Lung (tissue), 12 donors: ENCODE measurements around the gene TNNT2. TPM values are rescaled to one million over a fixed set of nuclear protein-coding genes. Genes with fewer than 3 reads are reported as not detected.

ENCODE experiments used
- ATAC-seq: fragments of 200-7000 bp; cut with Tn5 transposase; one replicate; pipeline ENCODE4 v1.9.1; 2020; ENCODE audit warnings: moderate number of reproducible peaks; ENCODE audit not compliant: insufficient read depth, low FRiP score
- DNase-seq, 3 donors: peaks; one replicate each; pipeline ENCODE4 v3.0.0-alpha.2; 2013 to 2017
- H3K27ac ChIP-seq, 2 donors: one replicate each; pipeline ENCODE4 v1.5.1; 2013; ENCODE audit warnings: mild to moderate bottlenecking in 2 of 2, moderate library complexity in 2 of 2, control low read depth in 1 of 2, inconsistent platforms in 1 of 2, low read depth in 1 of 2, low read length in 1 of 2
- H3K27me3 ChIP-seq, 3 donors: one replicate each; pipeline ENCODE4 v1.5.1; 2013; ENCODE audit warnings: low read length in 2 of 3; ENCODE audit not compliant: control insufficient read depth in 3 of 3, insufficient read depth in 3 of 3
- H3K36me3 ChIP-seq, 4 donors: one replicate each; pipeline ENCODE4 v1.5.1; 2013; ENCODE audit warnings: low read length in 4 of 4, mild to moderate bottlenecking in 1 of 4, moderate library complexity in 1 of 4; ENCODE audit not compliant: control insufficient read depth in 4 of 4, insufficient read depth in 4 of 4
- H3K4me1 ChIP-seq, 5 donors: one replicate each; pipeline ENCODE4 v1.5.1; 2013; ENCODE audit warnings: low read length in 5 of 5, mild to moderate bottlenecking in 2 of 5, moderate library complexity in 1 of 5; ENCODE audit not compliant: control insufficient read depth in 5 of 5, insufficient read depth in 5 of 5
- H3K4me3 ChIP-seq: one replicate; pipeline ENCODE4 v1.5.1; 2013; ENCODE audit warnings: mild to moderate bottlenecking, control low read depth, moderate library complexity
- H3K9ac ChIP-seq, 2 donors: one replicate each; pipeline ENCODE4 v1.5.1; 2013; ENCODE audit warnings: low read length in 2 of 2, control low read depth in 1 of 2; ENCODE audit not compliant: insufficient read depth in 1 of 2
- H3K9me3 ChIP-seq, 4 donors: one replicate each; pipeline ENCODE4 v1.5.1; 2013; ENCODE audit warnings: low read length in 3 of 4, mild to moderate bottlenecking in 1 of 4, moderate library complexity in 1 of 4; ENCODE audit not compliant: control insufficient read depth in 4 of 4, insufficient read depth in 3 of 4
- WGBS, 2 donors: extraction: QIAGEN DNeasy Blood & Tissue Kit; methylation state at CpG; one replicate each; pipeline ENCODE4 v1.1.7; 2013; 5-methylcytosine and 5-hydroxymethylcytosine counted together
- polyA plus RNA-seq, 2 donors: library from polyadenylated mRNA; stranded (reverse); fragments of 200-250 nt; gene quantifications; one replicate each; pipeline ENCODE4 v1.2.1, GENCODE V29; 2013
- total RNA-seq, 2 donors: library from RNA; depleted of rRNA in 1 of 2; stranded (reverse); fragments of >200 nt in 1 of 2; gene quantifications; one replicate each; pipeline ENCODE4 v1.2.1, GENCODE V29; 2014 to 2021
- TF ChIP-seq, protein P1 (sequence below): IDR thresholded peaks from 2 replicates; pipeline ENCODE4 v1.5.1; 2012; ENCODE audit warnings: mild to moderate bottlenecking; ENCODE audit errors: control extremely low read depth, extremely low read depth
- donor health status: control.
- donor health status: control.
- donor health status: Bipolar disorder and iron deficiency.
- donor health status: healthy.
- donor health status: DM: yes; HTN: yes; CAD: no.

TNNT2 gene
- total and polyA plus RNA-seq, 4 donors = 2.0 to 10.4 (median 5.4) TPM

DNA sequence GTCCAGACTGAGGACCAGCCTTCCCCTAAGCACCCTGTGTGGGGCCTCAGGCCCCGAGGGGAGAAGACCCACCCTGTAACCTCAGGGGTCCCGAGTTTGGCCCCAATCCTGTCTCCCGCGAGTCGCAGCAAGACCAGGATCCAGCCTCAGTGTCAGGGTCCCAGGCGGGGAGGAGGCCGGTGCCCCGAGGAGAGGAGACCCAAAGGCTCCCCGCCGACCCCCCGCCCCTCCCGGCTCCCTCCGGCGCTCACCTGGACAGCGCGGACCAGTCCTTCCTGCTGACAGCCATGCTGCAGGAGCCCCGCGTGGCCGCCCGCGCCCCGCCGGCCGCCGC lies 21.5 kb upstream of the TNNT2 start, which contains the start of gene LAD1:
LAD1 (minus strand) TSS at position 307 of the 334 bp plus-strand sequence; CDS start at position 289, 18 bp downstream.
- H3K4me1 ChIP-seq = peaks cover 0 to 31% (median 10%) of the 10 kb centered on the region in 5 donors
- TF ChIP-seq, protein P1, sequence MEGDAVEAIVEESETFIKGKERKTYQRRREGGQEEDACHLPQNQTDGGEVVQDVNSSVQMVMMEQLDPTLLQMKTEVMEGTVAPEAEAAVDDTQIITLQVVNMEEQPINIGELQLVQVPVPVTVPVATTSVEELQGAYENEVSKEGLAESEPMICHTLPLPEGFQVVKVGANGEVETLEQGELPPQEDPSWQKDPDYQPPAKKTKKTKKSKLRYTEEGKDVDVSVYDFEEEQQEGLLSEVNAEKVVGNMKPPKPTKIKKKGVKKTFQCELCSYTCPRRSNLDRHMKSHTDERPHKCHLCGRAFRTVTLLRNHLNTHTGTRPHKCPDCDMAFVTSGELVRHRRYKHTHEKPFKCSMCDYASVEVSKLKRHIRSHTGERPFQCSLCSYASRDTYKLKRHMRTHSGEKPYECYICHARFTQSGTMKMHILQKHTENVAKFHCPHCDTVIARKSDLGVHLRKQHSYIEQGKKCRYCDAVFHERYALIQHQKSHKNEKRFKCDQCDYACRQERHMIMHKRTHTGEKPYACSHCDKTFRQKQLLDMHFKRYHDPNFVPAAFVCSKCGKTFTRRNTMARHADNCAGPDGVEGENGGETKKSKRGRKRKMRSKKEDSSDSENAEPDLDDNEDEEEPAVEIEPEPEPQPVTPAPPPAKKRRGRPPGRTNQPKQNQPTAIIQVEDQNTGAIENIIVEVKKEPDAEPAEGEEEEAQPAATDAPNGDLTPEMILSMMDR = no peak
- ATAC-seq = no peak
- no peaks in the 10 kb centered on the region for H3K36me3 ChIP-seq
- H3K9ac ChIP-seq = peak within 1 kb of the TSS in 1 of 2 donors; percentile 46
- WGBS, 2 donors = 10 to 16% methylated on average over 16 to 25 of the region's 25 CpGs
- H3K4me3 ChIP-seq = peak within 1 kb of the TSS; percentile 9
- peaks cover 0 to 19% (median 16%) of the 10 kb centered on the region in 3 donors for H3K27me3 ChIP-seq
- H3K9me3 ChIP-seq = no peaks in the 10 kb centered on the region
- H3K27ac ChIP-seq = peak within 1 kb of the TSS in 1 of 2 donors; percentile 27
- DNase-seq = no peak

DNA sequence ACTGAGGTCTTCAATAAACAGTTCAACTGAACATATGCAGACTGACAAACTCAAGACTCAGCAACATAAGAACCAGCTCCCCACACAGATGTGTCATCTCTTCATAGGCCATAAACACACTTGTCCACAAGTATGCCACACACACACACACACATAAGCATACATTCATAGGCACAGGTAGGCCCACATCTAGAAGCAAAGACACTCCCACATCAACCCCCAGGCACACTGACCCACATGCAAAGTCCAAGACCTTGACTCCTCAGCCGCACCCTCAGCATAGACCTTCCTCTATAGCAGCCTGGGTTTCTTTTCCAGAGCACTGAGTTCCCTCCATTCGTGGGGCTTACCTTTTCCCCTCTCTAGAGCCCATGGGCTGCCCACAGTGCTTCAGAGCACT lies 20.2 kb upstream of the TNNT2 start:
- no peak for DNase-seq
- no peaks in the 10 kb centered on the region for H3K9me3 ChIP-seq
- WGBS, 2 donors = 88 to 91% methylated on average over 2 of the region's 2 CpGs
- ATAC-seq = no peak
- H3K27me3 ChIP-seq = peaks cover 0 to 19% (median 16%) of the 10 kb centered on the region in 3 donors
- no peak overlapping the region for H3K4me3 ChIP-seq
- TF ChIP-seq, protein P1 = no peak
- H3K27ac ChIP-seq = peak overlapping the region in 1 of 2 donors; percentile 43
- H3K9ac ChIP-seq = no peak overlapping the region
- no peaks in the 10 kb centered on the region for H3K36me3 ChIP-seq
- peaks cover 0 to 34% (median 10%) of the 10 kb centered on the region in 5 donors for H3K4me1 ChIP-seq

DNA sequence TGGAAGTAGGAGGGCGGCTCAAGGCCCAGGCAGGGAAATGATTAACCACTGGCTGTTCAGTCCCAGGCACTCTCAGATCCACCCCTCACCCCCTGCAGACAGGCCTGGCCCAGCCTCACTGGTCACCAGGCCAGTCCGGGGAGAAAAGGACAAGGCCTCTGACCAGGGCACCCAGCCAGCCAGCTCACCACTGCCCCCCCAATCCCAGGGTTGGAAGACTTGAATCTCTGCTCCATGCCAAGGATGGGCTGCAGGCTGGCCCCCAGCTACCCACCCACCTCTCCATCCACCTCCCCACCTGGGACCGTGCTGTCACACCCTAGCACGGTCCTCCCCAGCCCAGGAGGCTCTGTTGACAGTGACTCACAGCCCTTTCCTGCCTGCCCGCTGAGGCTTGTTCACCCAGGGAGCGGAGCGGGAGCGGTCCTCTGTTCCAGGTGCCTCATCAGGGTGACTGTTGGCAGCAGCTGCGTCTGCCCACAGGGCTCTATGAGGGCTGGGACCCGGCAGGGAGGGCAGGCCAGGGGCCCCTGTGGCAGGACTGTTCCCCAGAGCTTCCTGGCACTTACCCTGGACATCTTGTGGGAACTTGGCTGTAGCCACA lies 19.5 kb upstream of the TNNT2 start:
- no peaks in the 10 kb centered on the region for H3K36me3 ChIP-seq
- no peaks in the 10 kb centered on the region for H3K9me3 ChIP-seq
- 77 to 78% methylated on average over 10 of the region's 10 CpGs for WGBS, 2 donors
- peaks cover 0 to 19% (median 16%) of the 10 kb centered on the region in 3 donors for H3K27me3 ChIP-seq
- TF ChIP-seq, protein P1 = no peak
- H3K4me3 ChIP-seq = no peak overlapping the region
- ATAC-seq (peak; percentile 58), DNase-seq (no peak)
- peak overlapping the region in 1 of 2 donors; percentile 12 for H3K27ac ChIP-seq
- H3K9ac ChIP-seq = no peak overlapping the region
- peaks cover 0 to 34% (median 10%) of the 10 kb centered on the region in 5 donors for H3K4me1 ChIP-seq
